Testis (tissue), 2 donors: Measurements from ENCODE around the gene C4orf50.

ENCODE experiments used
- CTCF ChIP-seq, 3 experiments: fragments of 450-650 bp in 2 of 3; fragments of 200-600 bp in 1 of 3; sonication (generic) in 1 of 3; IDR thresholded peaks; one replicate each; pipeline ENCODE4 v1.5.1; 2016 to 2019; ENCODE audit warnings: antibody characterized with exemption in 3 of 3, mild to moderate bottlenecking in 2 of 3, moderate library complexity in 1 of 3
- POLR2A ChIP-seq: fragments of 450-650 bp; IDR thresholded peaks from one replicate; pipeline ENCODE4 v1.6.1; 2017; ENCODE audit warnings: antibody characterized with exemption, mild to moderate bottlenecking, moderate library complexity

GRCh38 chr4:5895287-5895686, 122.9 kb downstream of the C4orf50 start:
- no peak for TF ChIP-seq CTCF (IDR thresholded peaks at IDR 0.05)
- no peak for TF ChIP-seq POLR2A
